ENCODE results near the gene NFKB1.

Gene NFKB1

DNA sequence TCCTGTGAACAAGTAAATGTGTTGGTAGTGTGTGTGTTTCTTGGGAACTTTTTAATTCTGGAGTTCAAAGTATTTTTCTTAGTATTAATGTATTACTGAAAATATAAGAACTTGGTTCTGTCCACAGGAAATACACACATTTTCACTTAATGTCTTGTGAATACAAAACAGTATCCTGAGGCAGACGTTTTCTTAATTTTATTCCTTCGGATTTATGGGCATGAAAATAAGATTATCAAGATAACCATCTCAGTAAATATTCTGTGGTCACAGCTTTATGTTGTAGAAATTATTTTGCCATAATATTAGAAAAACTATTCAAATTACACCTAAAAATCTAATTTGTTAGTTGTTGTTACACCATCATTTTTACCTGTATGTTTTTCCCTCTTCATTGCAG is 29.8 kb downstream of the NFKB1 start:
- no peak for DNase-seq (ENCODE audit: low read depth)

DNA sequence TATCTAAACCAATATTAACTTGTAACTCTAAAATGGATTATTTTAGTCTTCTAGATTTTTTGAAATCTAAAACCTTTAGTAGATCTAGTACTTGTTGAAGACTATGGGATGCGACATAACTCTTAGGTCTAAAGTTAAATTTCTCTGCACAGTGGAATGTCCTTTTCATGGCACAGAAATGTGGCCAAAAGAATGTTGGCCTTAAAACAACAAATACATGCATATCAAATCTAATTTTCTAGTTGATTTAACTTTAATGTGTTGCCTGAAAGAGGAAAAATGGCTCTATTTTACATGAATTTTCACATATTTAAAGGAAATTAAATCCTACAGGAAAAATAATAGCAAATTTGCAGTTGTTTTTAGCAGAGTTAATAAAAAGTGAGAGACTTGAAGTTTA is 30.3 kb downstream of the NFKB1 start:
- no peak for DNase-seq (ENCODE audit: low read depth)

DNA sequence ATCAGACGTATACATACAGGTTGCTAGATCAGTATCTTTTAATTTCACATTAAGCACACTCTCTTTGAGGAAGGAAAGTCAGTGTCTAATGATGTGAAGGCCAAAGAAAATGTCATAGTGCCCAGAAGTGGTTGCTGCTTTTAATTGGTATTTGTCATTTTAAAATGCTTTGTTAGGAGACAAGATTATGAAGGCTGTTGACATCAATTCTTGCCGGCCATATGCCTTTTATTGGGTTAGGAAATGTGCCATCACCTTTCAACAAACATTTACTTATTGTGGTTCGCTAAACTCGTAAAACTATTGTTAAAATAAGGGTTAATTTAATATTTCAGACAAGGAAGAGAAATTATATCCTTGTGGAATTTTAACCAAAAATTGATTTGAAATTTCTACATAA is 32.2 kb downstream of the NFKB1 start:
- no peak for DNase-seq (ENCODE audit: low read depth)

DNA sequence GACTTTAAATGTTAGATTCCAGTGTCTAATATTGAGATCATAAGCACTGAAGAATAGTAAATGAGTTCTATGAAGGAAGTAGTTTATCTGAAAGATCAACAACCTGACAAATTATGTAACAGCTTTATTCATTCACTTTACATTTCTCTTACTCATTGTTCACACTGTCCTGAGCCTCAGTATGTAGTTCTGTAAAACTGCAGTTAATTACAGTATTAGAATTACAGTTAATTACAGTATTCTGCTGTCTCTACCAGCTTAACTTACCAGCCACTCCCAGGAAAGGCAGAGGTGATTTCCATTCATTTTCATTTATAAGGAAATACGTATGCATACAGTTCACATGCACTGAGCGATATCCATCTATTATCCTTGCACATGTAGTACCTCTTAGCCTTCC is 32.7 kb downstream of the NFKB1 start:
- DNase-seq (ENCODE audit: low read depth), result no peak

DNA sequence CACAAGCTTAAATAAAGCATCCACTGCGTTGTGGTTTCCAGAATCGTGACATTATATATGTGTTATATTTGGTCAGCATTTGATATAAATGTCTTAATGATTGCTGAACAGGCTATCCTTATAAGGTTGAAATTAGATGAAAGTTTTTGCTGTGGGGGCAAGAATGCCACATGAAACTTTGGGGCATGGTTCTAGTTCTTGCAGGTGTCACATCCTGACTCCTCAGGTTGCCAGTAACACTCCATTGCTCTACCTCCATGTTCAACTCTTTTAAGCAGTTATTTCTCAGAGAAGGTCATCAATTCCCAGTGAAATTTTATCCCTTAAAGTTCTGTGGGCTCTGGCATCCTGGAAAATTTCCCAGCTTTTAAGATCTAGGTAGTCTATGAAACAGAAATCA is 33.7 kb downstream of the NFKB1 start:
- DNase-seq (ENCODE audit: low read depth), result no peak

DNA sequence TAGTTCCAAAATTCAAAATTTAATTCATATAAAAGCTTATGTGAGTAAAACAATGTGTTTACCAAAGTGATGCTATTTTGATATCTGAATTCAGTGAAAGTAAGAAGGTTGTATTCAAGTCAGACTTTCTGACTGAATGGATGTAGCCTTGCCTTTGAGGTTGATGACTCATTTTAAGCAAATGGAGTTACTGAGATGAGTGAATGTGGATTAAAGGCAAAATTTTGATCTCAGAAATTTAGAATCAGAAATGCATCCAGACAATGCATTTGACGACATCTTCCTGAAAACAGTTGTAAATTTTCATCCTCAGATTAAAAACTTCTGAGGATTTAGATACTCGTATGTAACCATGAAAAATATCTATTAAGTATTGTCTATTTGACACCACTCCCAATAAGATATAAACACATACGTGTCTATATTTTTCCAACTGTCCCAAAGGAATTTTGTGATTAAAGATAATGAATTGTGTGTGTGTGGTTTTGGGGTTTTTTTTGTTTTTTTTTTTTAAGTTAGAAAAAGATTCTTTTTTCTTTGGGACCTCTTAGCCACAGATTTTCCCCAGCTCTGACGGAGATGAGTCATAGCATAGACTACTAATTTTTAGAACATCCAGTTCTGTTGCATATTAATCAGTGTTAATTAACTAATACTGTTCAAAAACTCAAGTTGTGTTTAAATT is 34.4 kb downstream of the NFKB1 start:
- no peak for DNase-seq (ENCODE audit: low read depth)

DNA sequence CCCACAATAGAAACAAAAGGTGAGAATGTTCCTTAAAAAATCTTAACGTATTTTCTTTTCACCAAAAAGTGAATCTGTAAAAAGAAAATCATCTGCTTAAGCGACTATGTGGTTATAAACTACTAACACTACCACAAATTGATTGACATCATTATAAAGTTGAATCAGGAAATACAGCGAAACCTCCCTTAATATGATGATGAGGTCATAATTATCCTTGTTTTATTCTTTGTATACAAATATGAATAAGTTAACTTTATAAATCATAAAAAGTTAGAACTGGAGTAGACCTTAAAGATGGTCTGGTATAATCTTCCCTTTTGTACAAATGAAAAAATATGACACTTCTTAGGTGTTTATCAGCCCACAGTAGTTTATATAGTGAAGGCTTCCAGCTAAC is 35.6 kb downstream of the NFKB1 start:
- DNase-seq (ENCODE audit: low read depth), result no peak

DNA sequence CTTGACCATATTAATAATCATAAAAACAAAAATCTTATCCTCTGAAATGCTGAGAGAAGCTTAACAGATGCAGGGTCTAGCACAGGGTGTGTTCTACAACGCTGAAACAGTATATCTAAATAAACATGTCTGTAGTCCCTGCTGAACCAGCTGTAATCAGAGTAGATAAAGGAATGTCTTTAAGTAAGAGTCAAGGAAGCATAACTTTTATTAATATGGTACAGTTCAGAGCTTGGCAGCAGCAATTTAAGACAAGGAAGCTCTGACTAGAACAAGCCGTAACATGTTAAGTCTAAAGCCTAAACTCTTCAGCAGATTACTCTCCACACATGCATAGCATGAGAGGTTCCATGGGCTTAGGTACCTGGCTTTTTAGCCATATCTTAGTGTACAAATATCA is 36.1 kb downstream of the NFKB1 start:
- DNase-seq (ENCODE audit: low read depth), result no peak

DNA sequence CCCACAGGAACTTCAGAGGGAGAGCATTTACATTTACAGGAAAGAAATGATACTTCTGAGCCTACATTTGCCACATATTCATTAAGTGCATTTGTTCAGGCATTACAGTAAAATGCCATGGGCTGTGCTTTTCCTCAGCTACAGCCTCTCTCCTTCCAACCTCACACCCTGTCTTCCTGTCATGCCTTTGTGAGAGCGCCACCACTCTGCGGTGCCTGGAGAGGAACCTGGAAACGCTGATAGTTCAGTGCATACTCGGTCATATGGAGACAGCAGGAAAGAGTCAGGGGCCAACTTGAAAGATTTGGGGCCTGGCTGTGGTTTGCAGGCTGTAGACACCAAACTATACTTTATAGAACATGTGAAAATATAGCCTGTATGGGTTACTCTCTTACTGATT is 40.5 kb downstream of the NFKB1 start:
- no peak for DNase-seq (ENCODE audit: low read depth)

DNA sequence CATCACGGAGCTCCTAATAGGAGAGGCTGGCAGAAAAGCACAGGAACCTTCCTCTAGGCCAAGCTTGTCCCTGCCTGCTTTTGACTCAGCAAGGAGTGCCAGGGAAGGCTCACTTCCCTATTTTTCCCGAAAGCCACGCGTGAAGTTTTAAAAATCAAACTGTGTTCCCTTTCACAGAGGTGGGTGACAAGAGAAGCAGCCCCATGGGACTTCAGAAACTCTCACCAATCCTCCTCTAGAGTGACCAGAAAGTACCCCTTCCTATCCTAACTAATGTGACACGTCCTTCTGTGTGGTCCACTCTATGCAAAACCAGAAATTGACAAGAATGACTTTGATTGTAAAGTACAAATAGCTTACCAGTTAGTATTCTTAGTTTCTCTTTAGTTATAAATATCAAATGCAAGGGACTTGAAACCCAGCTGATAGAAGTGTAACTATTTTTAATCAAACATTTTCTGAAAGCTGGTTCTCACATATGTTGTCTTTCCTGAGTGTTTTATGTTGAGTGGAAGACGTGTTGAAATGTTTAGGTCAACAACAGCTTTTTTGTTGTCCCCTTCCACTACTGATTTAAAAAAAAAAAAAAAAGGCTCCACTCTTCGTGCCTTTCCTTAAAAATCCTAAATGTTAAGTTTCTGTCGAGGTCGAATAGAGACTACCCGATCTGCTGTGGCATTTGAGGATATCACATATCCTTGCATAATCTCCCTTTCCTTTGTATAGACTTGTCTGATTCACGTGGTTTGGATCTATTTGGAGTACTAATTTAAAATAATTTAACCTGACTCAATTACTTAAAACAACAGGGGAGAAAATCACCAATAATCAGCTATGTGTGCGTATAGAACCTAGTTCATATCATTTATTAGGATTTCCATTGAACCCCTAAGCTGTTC is 42.1 kb downstream of the NFKB1 start:
- no peak for DNase-seq (ENCODE audit: low read depth)

DNA sequence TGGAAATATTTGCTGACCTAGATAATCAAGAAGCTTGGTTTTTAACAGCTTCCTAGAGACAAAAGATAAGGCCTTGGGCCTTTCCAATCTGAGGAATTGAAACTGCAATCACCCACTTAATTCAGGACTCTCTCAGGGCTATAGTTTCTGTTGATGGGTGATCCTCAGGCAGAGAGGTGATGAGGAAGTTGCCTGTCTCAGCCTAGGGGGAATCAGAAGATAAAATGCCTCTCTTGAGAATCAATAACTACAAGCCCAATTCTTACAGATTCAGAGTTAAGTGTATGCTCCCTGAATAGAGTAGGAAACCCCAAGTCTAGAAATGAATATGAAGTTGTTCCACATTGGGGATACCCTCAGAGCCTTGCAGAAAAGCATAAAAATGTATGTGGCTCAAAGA is 45.5 kb downstream of the NFKB1 start:
- DNase-seq (ENCODE audit: low read depth), result no peak

DNA sequence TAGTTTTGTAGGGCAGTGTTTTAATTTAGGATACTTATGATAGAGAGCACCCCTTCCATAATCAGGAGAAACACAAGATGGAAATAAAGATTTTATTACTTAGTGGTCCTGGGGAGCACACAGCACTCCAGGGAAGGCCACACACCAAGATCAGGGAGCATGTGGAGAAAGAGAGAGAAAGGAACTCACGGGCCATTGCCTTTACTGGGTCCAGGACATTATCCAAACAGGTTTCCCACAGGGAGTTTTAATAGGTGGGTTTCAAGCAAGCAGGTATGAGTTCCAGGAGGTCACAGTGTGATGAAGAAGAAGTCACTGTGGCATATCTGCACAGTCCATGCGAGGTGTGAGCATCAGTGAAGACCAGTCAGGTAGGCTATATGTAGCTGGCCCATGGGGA is 46.8 kb downstream of the NFKB1 start:
- DNase-seq (ENCODE audit: low read depth), result no peak

DNA sequence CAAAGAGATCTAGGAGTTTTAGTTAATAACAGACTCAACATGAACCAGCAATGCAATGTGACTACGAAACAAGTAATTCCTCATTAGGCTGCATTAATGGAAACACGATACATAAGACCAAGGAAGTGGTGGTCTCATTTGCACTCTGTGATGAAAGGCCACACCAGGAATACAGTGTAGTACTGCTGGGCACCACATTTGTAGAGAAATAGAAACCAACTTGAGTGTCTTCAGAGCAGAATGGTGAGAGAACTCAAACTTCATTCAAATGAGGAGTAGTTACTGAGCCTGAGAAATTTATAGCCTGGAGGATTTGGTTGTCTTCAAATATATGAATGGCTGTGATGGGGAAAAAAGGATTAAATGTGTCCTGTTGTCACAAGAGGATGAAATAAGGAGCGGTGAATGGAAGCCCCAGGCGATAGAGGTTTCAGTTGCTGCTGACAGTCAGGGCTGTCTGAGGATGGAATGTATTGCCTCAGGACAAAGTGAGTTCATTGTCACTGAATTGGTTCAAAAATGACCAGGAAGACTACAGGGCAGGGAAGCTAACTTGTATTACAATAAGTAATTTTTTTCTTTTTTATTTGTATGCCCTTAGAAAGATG is 50.9 kb downstream of the NFKB1 start:
- no peak for DNase-seq (ENCODE audit: low read depth)

DNA sequence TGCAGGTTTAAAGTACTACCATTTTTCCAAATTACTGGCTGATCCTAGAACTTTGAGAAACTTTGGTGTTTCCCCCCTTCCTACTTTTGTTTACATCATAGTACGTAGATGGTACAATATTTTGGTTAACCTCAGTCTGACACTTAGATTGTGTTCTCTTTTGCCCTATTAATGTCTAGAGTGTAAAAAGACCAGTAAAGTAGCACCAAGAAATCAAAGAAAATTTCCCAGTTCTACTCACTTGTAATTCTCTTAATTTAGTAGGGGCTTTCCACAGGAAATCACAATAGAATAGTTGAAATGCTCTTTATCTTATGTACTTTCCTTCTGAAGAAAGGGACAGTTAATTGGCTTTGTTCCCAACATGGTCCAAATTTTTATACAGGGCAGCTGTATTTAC is 51.6 kb downstream of the NFKB1 start:
- DNase-seq (ENCODE audit: low read depth), result no peak

DNA sequence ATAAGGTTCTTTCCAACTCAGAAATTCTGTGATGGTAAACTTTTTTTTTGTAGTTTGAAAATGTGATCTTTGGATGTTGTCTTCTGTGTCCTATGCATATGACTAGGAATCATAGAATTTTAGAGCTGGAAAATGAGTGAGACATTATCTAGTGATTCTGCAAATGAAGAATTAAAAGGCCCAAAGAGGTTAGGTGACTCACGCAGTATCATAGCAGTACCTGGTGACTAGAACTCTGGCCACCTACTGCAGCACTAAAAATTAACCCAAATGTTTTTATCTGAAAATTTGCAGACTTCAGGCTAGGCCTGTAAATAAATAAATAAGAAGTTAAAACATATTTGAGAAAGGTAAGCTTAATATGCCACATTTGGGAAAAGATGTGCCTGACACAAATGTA is 52.8 kb downstream of the NFKB1 start:
- DNase-seq (ENCODE audit: low read depth), result no peak

DNA sequence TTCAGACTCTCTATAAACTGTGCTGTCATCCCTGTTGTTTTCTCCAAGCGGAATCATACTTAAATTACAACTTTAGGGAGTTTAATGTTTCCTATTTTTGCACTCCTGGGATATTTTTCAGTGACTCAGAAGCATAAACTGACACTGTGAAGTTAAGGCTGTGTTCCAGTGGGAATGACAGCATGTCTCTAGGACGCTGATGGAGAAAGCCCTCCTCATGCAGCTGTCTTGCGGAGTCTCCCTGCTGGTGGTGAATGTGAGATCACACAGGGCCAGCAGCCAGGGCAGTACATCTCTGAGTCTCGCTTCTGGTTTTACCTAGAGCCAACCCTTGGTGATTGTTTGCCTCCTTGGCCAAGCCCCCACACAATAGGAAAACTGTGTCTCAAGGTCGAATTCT is 53.3 kb downstream of the NFKB1 start:
- no peak for DNase-seq (ENCODE audit: low read depth)

DNA sequence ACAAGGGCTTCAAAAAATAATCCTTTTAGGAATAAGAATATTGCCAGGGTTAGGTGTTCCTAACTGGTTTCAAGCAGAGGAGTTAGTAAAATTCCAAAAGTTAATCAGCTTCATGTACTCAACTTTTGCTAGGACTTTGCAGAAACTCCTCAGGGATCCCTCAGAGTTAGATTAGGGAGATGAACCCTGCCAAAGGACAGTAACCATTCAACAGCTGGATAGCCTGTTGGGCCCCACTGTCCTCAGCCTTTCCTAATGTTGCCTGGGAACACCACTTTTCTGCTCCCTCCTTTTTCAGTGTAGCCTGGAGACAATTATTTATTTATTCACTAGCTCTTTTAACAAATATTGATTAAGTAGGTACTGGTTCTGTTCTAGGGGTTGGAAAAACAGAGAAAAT is 53.8 kb downstream of the NFKB1 start:
- no peak for DNase-seq (ENCODE audit: low read depth)

DNA sequence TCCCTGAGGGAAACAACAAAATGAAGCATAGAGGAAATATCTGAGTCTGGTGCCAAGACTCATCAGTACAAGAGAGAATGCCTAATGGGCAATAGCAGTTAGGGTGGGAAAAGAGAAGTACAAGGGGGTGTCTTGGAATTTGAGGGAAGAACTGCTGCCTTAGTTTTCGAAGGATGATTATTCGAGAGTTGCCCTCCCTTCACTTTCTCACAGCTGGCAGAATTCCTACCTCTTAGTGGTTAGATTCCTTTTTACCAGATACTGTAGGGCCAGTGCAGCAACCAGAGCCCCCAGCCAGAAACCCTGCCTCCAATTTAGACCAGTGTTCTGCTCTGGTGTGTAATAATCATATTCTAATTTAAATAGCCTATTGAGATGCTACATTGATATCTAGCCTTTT is 56.5 kb downstream of the NFKB1 start:
- no peak for DNase-seq (ENCODE audit: low read depth)

DNA sequence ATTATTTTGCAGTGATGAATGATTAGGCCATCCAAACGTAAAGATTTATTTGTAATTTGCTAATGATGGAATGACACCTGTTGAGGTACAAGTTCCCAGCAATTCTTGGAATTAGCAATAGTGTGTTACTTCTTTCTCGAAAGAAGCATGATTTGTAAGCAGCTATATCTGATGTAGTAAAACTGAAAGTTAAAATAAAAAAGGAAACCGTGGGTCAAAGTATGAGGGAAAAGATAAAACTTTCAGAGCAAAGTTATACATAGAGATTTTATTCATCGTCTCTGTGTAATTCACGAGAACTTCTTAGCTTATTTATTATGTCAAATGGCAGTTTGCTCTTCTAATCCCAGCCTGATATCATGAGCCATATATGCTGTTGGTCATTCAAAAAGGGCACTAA is 59.0 kb downstream of the NFKB1 start:
- DNase-seq (ENCODE audit: low read depth), result no peak

DNA sequence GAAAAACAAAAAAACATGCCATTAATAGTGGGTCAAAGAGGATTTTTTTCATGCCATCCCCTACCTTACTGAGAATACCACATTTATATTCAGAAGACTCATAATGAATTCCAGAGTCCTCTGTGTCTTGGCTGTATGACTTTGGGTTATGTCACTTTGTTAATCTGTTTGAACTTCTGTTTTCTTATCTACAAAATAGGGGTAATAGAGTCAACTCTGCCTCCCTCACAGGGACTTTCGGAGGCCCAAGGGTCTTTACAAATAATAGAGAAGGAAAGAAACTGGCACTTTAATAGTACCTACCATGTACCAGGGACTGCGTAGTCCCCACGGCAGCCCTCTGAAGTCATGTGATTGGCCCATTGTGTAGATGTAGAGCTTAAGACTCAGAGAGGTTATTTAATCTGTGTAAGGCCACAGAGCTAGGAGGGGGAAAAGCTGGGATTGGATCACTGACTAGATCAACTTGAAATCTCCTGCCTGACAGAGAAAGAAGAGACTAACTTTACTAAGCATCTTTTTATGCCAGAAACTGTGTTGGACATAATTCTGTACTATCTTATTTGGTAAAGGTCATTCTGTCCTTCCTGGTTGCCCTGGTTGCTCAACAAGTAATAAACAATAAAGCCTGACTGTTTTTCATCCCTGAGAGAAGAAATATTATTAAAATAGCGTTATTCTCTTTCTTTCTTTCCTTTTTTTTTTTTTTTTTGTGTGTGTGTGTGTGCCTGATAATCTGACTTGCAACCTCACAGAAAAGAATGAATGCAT is 59.6 kb downstream of the NFKB1 start:
- DNase-seq (ENCODE audit: low read depth), result no peak

DNA sequence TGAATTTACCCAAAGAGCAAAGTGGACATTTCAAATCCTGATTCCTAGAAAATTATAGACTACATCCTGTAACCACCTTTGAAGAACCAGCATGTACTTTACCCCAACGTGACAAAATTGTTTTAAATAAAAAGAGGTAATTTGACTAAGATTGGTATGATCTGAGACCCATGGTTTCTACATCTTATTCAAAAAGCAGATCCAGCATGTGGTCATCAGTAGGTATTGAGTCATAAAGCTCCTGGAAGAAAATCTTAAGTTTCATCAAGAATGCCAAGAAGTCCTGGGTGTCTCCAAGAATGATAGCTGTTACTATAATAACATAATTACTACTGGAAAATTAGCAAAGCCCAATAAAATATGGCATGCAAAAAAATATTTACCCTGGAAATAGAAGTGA is 61.8 kb downstream of the NFKB1 start:
- DNase-seq (ENCODE audit: low read depth), result no peak

DNA sequence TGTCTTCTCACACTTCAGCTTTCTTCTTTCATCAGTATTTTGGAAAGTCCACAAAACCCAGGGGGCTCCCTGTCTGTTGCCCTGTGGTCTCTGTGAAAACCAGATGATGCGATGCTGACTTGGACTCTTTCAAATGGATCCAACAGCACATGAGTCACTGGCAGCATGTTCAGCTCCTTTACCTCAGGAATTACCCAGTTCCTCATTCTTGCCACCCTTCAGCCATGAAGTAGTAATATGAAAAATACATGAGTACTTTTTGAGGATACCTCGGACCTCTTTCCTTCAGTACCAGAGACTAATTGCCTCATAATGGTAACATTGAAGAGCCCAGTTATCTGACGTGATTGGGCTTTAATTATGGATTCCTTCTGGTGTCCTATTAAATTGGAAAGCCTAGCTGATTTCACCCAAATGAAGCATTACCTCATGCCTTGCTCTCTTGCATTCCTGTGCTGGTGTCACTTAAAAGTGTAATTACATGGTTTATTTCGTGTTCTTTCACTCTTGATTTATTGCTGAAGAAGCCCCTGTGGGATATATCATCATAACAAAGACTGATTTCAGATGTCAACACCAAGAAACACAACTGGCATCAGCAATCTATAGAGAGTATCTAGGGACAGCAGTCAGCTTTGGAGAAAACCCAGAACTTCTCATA is 63.4 kb downstream of the NFKB1 start:
- DNase-seq (ENCODE audit: low read depth), result no peak
